Lung (tissue), 12 donors: ENCODE results near the gene ZNF385C. TPM values are rescaled to one million over a fixed set of nuclear protein-coding genes. Genes with fewer than 3 reads are reported as not detected.

Experiments
- ATAC-seq: fragments of 200-7000 bp; cut with Tn5 transposase; one replicate; pipeline ENCODE4 v1.9.1; 2020; ENCODE audit warnings: moderate number of reproducible peaks; ENCODE audit not compliant: insufficient read depth, low FRiP score
- DNase-seq, 3 donors: peaks; one replicate each; pipeline ENCODE4 v3.0.0-alpha.2; 2013 to 2017
- H3K27ac ChIP-seq, 2 donors: one replicate each; pipeline ENCODE4 v1.5.1; 2013; ENCODE audit warnings: mild to moderate bottlenecking in 2 of 2, moderate library complexity in 2 of 2, control low read depth in 1 of 2, inconsistent platforms in 1 of 2, low read depth in 1 of 2, low read length in 1 of 2
- H3K27me3 ChIP-seq, 3 donors: one replicate each; pipeline ENCODE4 v1.5.1; 2013; ENCODE audit warnings: low read length in 2 of 3; ENCODE audit not compliant: control insufficient read depth in 3 of 3, insufficient read depth in 3 of 3
- H3K36me3 ChIP-seq, 4 donors: one replicate each; pipeline ENCODE4 v1.5.1; 2013; ENCODE audit warnings: low read length in 4 of 4, mild to moderate bottlenecking in 1 of 4, moderate library complexity in 1 of 4; ENCODE audit not compliant: control insufficient read depth in 4 of 4, insufficient read depth in 4 of 4
- H3K4me1 ChIP-seq, 5 donors: one replicate each; pipeline ENCODE4 v1.5.1; 2013; ENCODE audit warnings: low read length in 5 of 5, mild to moderate bottlenecking in 2 of 5, moderate library complexity in 1 of 5; ENCODE audit not compliant: control insufficient read depth in 5 of 5, insufficient read depth in 5 of 5
- H3K4me3 ChIP-seq: one replicate; pipeline ENCODE4 v1.5.1; 2013; ENCODE audit warnings: mild to moderate bottlenecking, control low read depth, moderate library complexity
- H3K9ac ChIP-seq, 2 donors: one replicate each; pipeline ENCODE4 v1.5.1; 2013; ENCODE audit warnings: low read length in 2 of 2, control low read depth in 1 of 2; ENCODE audit not compliant: insufficient read depth in 1 of 2
- H3K9me3 ChIP-seq, 4 donors: one replicate each; pipeline ENCODE4 v1.5.1; 2013; ENCODE audit warnings: low read length in 3 of 4, mild to moderate bottlenecking in 1 of 4, moderate library complexity in 1 of 4; ENCODE audit not compliant: control insufficient read depth in 4 of 4, insufficient read depth in 3 of 4
- CTCF ChIP-seq: IDR thresholded peaks from 2 replicates; pipeline ENCODE4 v1.5.1; 2012; ENCODE audit warnings: mild to moderate bottlenecking; ENCODE audit errors: control extremely low read depth, extremely low read depth
- WGBS, 2 donors: extraction: QIAGEN DNeasy Blood & Tissue Kit; methylation state at CpG; one replicate each; pipeline ENCODE4 v1.1.7; 2013; 5-methylcytosine and 5-hydroxymethylcytosine counted together
- polyA plus RNA-seq, 2 donors: library from polyadenylated mRNA; stranded (reverse); fragments of 200-250 nt; gene quantifications; one replicate each; pipeline ENCODE4 v1.2.1, GENCODE V29; 2013
- total RNA-seq, 2 donors: library from RNA; depleted of rRNA in 1 of 2; stranded (reverse); fragments of >200 nt in 1 of 2; gene quantifications; one replicate each; pipeline ENCODE4 v1.2.1, GENCODE V29; 2014 to 2021
- donor health status: control.
- donor health status: control.
- donor health status: Bipolar disorder and iron deficiency.
- donor health status: healthy.
- donor health status: DM: yes; HTN: yes; CAD: no.

The ZNF385C gene
- total and polyA plus RNA-seq, 4 donors = 0.14 to 0.57 (median 0.37) TPM

GRCh38 chr17:42076797-42077559 is 21.3 kb downstream of the ZNF385C start:
- H3K27ac ChIP-seq = no peak overlapping the region
- ATAC-seq = no peak
- no peak overlapping the region for H3K9ac ChIP-seq
- no peak for DNase-seq
- no peaks in the 10 kb centered on the region for H3K9me3 ChIP-seq
- H3K4me1 ChIP-seq = peaks cover 0 to 3% (median 0%) of the 10 kb centered on the region in 5 donors
- no peak overlapping the region for H3K4me3 ChIP-seq
- no peaks in the 10 kb centered on the region for H3K36me3 ChIP-seq
- no peak for TF ChIP-seq CTCF
- WGBS, 2 donors = 83 to 89% methylated on average over 4 of the region's 4 CpGs
- peaks cover 0 to 11% (median 8%) of the 10 kb centered on the region in 3 donors for H3K27me3 ChIP-seq

GRCh38 chr17:42075789-42076188 is 22.5 kb downstream of the ZNF385C start:
- Histone ChIP-seq H3K36me3 (no peaks in the 10 kb centered on the region), H3K4me3 (no peak overlapping the region), H3K4me1 (peaks cover 0 to 4% (median 0%) of the 10 kb centered on the region in 5 donors), H3K9ac (no peak overlapping the region), H3K27ac (no peak overlapping the region), H3K27me3 (peaks cover 0 to 15% (median 9%) of the 10 kb centered on the region in 3 donors), H3K9me3 (no peaks in the 10 kb centered on the region)
- no peak for TF ChIP-seq CTCF
- 83 to 88% methylated on average over 6 of the region's 6 CpGs for WGBS, 2 donors
- DNase-seq = no peak
- ATAC-seq = no peak

- H3K4me3 ChIP-seq = peak overlapping the region; percentile 4
- 7 to 11% methylated on average over 45 to 67 of the region's 67 CpGs for WGBS, 2 donors
- H3K27ac ChIP-seq = no peak overlapping the region
- H3K36me3 ChIP-seq = no peaks in the 10 kb centered on the region
- ATAC-seq (no peak), DNase-seq (peak in 1 of 3 donors; percentile 19)
- H3K9ac ChIP-seq = no peak overlapping the region
- H3K4me1 ChIP-seq = peaks cover 0 to 4% (median 0%) of the 10 kb centered on the region in 5 donors
- H3K9me3 ChIP-seq = no peaks in the 10 kb centered on the region
- peaks cover 0 to 15% (median 9%) of the 10 kb centered on the region in 3 donors for H3K27me3 ChIP-seq
- no peak for TF ChIP-seq CTCF
Measured at GRCh38 chr17:42072323-42073187, 25.7 kb downstream of the ZNF385C start.
